OCI-LY1 (cell line): ENCODE measurements around the gene GNAS.

Experiments used
- H2AFZ ChIP-seq: fragments of 200-600 bp; sonication (generic), shearing (Covaris generic); 2 replicates; pipeline ENCODE4 v1.6.0; 2014; ENCODE audit warnings: antibody characterized with exemption, mild to moderate bottlenecking, low read length
- H3F3A ChIP-seq: fragments of 200-600 bp; sonication (generic), shearing (Covaris generic); 2 replicates; pipeline ENCODE4 v1.6.0; 2014; ENCODE audit warnings: mild to moderate bottlenecking, antibody characterized with exemption, low read length, moderate library complexity; ENCODE audit not compliant: insufficient read depth
- H3K27ac ChIP-seq: fragments of 200-600 bp; sonication (generic); 2 replicates; pipeline ENCODE4 v1.5.1; 2014; ENCODE audit warnings: low read length, mixed run types, mild to moderate bottlenecking, low read depth; ENCODE audit not compliant: poor library complexity, severe bottlenecking
- H3K27me3 ChIP-seq: fragments of 200-600 bp; sonication (generic); 2 replicates; pipeline ENCODE4 v1.6.0; 2014; ENCODE audit warnings: antibody characterized with exemption, mild to moderate bottlenecking, low read length, moderate library complexity; ENCODE audit not compliant: insufficient read depth
- H3K36me3 ChIP-seq: fragments of 200-600 bp; sonication (generic); 2 replicates; pipeline ENCODE4 v1.6.1; 2014; ENCODE audit warnings: mild to moderate bottlenecking, antibody characterized with exemption, low read length, moderate library complexity, mixed read lengths; ENCODE audit not compliant: insufficient read depth
- H3K4me1 ChIP-seq: fragments of 200-600 bp; sonication (generic); 2 replicates; pipeline ENCODE4 v1.5.1; 2014; ENCODE audit warnings: mild to moderate bottlenecking, low read length, moderate library complexity; ENCODE audit not compliant: insufficient read depth, severe bottlenecking
- H3K4me2 ChIP-seq: fragments of 200-600 bp; sonication (generic), shearing (Covaris generic); 2 replicates; pipeline ENCODE4 v1.6.1; 2014; ENCODE audit warnings: low read length
- H3K4me3 ChIP-seq: fragments of 200-600 bp; sonication (generic); 2 replicates; pipeline ENCODE4 v1.5.1; 2014; ENCODE audit warnings: low read length, low read depth, mild to moderate bottlenecking, mixed read lengths; ENCODE audit not compliant: poor library complexity, severe bottlenecking
- H3K79me2 ChIP-seq: fragments of 200-600 bp; shearing (Covaris generic); 2 replicates; pipeline ENCODE4 v1.6.1; 2016; ENCODE audit warnings: mixed run types, low read length, mixed read lengths; ENCODE audit not compliant: insufficient read depth
- H3K9ac ChIP-seq: fragments of 200-600 bp; sonication (generic), shearing (Covaris generic); 2 replicates; pipeline ENCODE4 v1.6.1; 2014; ENCODE audit warnings: mild to moderate bottlenecking, low read length, mixed read lengths
- H3K9me2 ChIP-seq: fragments of 200-600 bp; sonication (generic), shearing (Covaris generic); 2 replicates; pipeline ENCODE4 v1.6.1; 2014; ENCODE audit warnings: low read depth, mild to moderate bottlenecking, low read length, mixed read lengths
- H3K9me3 ChIP-seq: fragments of 200-600 bp; shearing (Covaris generic); 2 replicates; pipeline ENCODE4 v1.6.1; 2014; ENCODE audit warnings: low read length, mixed read lengths
- H4K20me1 ChIP-seq: fragments of 200-600 bp; sonication (generic), shearing (Covaris generic); 2 replicates; pipeline ENCODE4 v1.6.0; 2016; ENCODE audit warnings: mild to moderate bottlenecking, low read length; ENCODE audit not compliant: insufficient read depth
- CTCF ChIP-seq: fragments of 200-600 bp; sonication (generic), shearing (Covaris generic); IDR thresholded peaks from 2 replicates; pipeline ENCODE4 v1.5.1; 2017; ENCODE audit warnings: mild to moderate bottlenecking, antibody characterized with exemption, low read length, moderate library complexity, mixed read lengths
- EZH2 ChIP-seq: fragments of 200-600 bp; sonication (generic), shearing (Covaris generic); IDR thresholded peaks from 2 replicates; pipeline ENCODE4 v1.8.0; 2017; ENCODE audit warnings: borderline replicate concordance, mixed run types, mild to moderate bottlenecking, antibody characterized with exemption, low read length, moderate library complexity, mixed read lengths

Gene GNAS

DNA sequence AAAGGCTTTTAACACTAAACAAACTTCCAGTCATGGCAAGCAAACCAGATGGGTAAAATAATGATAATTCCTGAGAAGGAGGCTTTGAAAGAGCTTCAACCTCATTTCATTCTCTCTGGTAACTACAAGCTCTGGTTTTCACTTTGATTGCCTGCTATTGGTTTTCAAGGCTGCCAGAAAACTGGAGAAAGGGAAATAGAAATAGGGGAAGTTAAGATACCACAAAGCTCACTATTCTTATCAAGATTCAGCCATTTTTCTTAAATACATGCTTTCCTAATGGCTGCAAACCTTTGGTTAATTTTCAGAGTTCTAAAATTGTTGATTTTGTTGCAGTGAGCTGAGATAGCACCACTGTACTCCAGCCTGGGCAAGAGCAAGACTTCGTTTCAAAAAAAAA lies 86.0 kb downstream of the GNAS start:
- H3K36me3 ChIP-seq, result no peaks in the 10 kb centered on the region
- TF ChIP-seq EZH2, result no peak
- no peak for TF ChIP-seq CTCF
- no peak overlapping the region for H3K27ac ChIP-seq
- no peaks in the 10 kb centered on the region for H3K79me2 ChIP-seq
- no peak overlapping the region for H2AFZ ChIP-seq
- no peak overlapping the region for H3K4me2 ChIP-seq
- H4K20me1 ChIP-seq, result no peaks in the 10 kb centered on the region
- no peaks in the 10 kb centered on the region for H3F3A ChIP-seq
- H3K9ac ChIP-seq, result no peak overlapping the region
- no peaks in the 10 kb centered on the region for H3K27me3 ChIP-seq
- H3K9me3 ChIP-seq, result 0 out of 2 replicates have a peak, but pooled peaks cover 3% of the 10 kb centered on the region
- no peak overlapping the region for H3K4me3 ChIP-seq
- H3K4me1 ChIP-seq, result no peaks in the 10 kb centered on the region
- no peaks in the 10 kb centered on the region for H3K9me2 ChIP-seq

- H3K27ac ChIP-seq, result no peak overlapping the region
- H3K36me3 ChIP-seq, result no peaks in the 10 kb centered on the region
- H3K27me3 ChIP-seq, result no peaks in the 10 kb centered on the region
- no peaks in the 10 kb centered on the region for H3K9me2 ChIP-seq
- TF ChIP-seq EZH2 (no peak), CTCF (no peak)
- H3K9me3 ChIP-seq, result 0 out of 2 replicates have a peak, but pooled peaks cover 3% of the 10 kb centered on the region
- no peak overlapping the region for H3K4me2 ChIP-seq
- no peaks in the 10 kb centered on the region for H3F3A ChIP-seq
- H3K79me2 ChIP-seq, result no peaks in the 10 kb centered on the region
- no peaks in the 10 kb centered on the region for H3K4me1 ChIP-seq
- H3K9ac ChIP-seq, result no peak overlapping the region
- H3K4me3 ChIP-seq, result no peak overlapping the region
- no peaks in the 10 kb centered on the region for H4K20me1 ChIP-seq
- H2AFZ ChIP-seq, result no peak overlapping the region
Observed at GRCh38 chr20:58941471-58941870, 89.0 kb downstream of the GNAS start.

DNA sequence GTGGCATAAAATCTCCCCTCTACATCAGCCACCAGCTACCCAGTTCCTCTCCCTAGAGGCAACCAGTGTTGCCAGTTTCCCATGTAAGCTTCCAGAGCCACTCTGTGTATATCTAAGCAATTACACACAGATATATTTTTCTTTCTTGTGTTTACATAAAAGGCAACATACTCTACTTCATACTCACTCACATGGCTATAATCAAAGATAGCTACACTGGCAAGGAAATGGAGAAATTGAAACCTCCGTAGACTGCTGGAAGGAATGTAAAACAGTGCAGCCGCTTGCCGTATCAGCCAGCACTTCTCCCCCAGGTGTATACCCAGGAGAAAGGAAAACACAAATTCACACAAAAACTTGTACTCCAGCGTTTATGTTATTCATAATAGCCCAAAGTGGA lies 90.0 kb downstream of the GNAS start:
- no peak for TF ChIP-seq CTCF
- TF ChIP-seq EZH2, result no peak
- no peaks in the 10 kb centered on the region for H3K36me3 ChIP-seq
- no peak overlapping the region for H3K27ac ChIP-seq
- no peaks in the 10 kb centered on the region for H4K20me1 ChIP-seq
- no peak overlapping the region for H3K9ac ChIP-seq
- no peak overlapping the region for H3K4me3 ChIP-seq
- no peaks in the 10 kb centered on the region for H3K9me3 ChIP-seq
- H3K27me3 ChIP-seq, result no peaks in the 10 kb centered on the region
- H3F3A ChIP-seq, result no peaks in the 10 kb centered on the region
- H3K4me2 ChIP-seq, result no peak overlapping the region
- H3K9me2 ChIP-seq, result no peaks in the 10 kb centered on the region
- no peaks in the 10 kb centered on the region for H3K4me1 ChIP-seq
- no peaks in the 10 kb centered on the region for H3K79me2 ChIP-seq
- no peak overlapping the region for H2AFZ ChIP-seq
